Limb (tissue), 2 donors: ENCODE measurements around the gene GDNF.

Source experiments
- DNase-seq, 2 donors: peaks; one replicate each; pipeline ENCODE4 v3.0.0-alpha.2; 2016; ENCODE audit errors: extremely low spot score in 2 of 2

The GDNF gene

DNA sequence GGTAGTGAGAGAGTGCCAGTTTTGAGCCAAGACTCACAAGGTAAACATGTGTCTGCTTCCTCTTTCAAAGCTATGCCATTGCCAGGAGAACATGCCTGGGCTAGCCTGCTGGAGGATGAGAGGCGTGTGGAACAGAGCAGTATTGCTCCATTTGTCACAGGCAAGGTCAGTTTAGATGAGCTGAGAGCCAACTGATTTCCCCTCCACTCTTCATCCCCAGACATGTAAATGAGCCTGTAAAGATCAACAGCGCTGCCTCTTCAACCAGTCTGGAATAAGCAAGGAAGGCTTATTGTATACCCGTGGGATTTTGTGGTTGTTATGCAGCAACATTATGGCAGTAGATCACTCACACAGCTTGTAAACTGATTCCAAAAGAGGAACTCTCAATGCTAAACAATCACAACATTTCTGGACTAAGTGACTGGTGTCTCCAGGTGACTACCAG, 8.2 kb upstream of the GDNF start:
- no peak for DNase-seq

- DNase-seq, result no peak
Observed at GRCh38 chr5:37846786-37847310, 7.0 kb upstream of the GDNF start.

- no peak for DNase-seq
Observed at GRCh38 chr5:37844009-37844408, 4.2 kb upstream of the GDNF start.

DNA sequence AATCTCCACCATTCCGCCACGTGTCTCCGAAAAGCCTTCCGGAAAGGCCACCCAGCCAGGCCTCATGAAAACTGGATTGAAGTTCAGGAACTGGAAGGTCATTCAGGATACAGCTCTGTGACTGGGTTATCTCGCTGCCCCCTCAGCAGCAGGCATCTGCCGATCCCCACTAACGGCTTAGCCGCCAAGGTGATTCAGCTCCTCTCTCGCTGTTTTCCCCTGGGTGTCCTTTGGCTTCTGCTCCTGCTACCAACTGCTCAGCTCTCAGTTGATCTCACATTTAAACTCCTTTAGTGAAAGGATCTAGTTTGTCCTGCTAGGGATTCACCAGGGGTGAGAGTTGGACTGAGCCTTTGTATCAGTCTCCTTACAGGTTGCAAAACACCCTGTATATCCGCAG, 2.2 kb upstream of the GDNF start:
- DNase-seq, result no peak

DNA sequence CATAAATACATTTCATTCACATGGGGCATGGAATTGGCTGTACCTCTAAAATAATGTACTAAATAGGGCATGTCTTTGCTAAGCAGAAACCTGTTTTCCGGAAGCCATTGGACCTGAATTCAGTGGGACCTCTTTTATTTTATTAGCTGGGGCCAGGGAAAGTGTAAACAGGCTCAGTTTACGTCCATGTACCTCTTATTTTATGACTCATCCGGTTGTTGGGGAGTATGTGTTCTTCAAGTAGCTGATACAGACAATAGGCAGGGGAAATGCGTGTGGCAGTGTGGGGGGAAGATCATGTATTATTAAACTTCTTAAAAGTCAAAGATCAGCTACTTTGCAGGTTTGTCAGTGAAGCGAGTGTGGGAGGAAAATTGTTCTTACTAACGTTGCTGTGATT, 1.4 kb upstream of the GDNF start:
- DNase-seq, result no peak

DNA sequence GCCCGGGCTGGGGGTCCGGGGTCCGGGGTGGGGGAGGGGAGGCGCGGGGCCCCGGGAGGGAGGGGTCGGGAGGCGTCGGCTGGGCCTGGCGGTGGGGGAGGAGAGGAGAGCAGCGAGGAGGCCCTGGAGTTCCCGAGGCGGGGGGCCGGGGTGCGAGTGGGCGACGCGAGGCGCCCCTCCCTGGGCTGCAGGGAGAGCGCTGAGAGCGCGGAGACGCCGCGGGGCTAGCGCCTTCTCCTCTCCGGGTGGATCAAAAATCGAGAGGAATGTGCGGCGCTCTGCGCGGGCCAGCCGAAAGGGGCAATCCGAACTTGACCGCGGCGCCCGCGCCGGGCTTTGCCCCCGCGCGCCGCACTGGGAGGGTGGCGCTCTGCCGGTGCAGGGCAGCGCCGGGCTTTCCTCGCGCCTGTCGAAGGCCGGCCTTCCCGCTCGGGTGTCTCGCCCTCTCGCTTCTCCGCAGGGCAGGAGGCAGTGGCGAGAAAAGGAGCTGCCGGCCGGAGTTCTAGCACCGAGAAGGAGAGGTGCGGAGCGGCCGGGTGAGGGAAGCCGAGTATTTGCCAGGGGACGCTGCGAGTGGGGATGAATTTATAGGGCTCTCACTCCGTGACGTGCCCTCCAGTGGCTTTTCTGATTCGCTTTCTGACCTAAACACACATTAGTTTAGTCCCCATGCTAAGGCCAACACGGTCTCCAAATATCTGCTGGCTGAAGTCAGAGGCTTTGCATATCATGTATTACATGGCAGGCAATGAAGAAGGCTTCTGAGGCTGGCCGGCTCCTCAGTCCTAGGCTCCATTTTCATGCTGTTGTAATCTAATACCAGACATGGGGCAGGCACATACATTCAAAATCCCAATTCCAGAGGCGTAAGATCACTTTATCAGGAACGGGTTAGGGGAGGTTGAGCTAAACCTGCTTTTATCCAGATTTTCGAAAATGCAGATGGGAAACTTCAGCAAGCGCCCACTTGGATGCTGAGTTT, 503 bp upstream of the GDNF start:
- DNase-seq, result peak; percentile 10 to 78

GRCh38 chr5:37838933-37839341, 904 bp downstream of the GDNF start:
- peak in 1 of 2 donors; percentile 40 for DNase-seq

- DNase-seq, result peak in 1 of 2 donors; percentile 52
Observed at GRCh38 chr5:37838152-37838932, 1.5 kb downstream of the GDNF start.

- DNase-seq, result peak; percentile 77 to 89
Observed at GRCh38 chr5:37837414-37838032, 2.3 kb downstream of the GDNF start.

GRCh38 chr5:37836592-37837413, 3.0 kb downstream of the GDNF start:
- peak in 1 of 2 donors; percentile 65 for DNase-seq

DNA sequence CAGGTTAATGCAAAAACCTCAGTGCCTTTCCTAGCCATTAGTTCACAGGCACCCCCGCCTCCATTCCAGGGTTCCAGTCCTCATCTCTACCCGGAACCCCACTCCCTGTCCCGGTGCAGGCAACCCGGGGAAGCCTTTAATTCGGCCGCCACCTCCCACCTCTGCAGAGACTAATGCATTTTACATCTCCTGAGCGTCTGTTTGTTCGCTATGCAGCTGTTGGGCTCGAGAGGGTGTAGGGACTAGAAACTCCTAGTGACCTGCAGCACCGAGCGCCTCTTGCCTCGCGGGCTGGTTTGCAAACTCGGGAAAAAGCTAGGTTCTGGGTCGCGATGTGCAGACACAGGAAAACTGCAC, 3.6 kb downstream of the GDNF start:
- DNase-seq, result no peak

DNA sequence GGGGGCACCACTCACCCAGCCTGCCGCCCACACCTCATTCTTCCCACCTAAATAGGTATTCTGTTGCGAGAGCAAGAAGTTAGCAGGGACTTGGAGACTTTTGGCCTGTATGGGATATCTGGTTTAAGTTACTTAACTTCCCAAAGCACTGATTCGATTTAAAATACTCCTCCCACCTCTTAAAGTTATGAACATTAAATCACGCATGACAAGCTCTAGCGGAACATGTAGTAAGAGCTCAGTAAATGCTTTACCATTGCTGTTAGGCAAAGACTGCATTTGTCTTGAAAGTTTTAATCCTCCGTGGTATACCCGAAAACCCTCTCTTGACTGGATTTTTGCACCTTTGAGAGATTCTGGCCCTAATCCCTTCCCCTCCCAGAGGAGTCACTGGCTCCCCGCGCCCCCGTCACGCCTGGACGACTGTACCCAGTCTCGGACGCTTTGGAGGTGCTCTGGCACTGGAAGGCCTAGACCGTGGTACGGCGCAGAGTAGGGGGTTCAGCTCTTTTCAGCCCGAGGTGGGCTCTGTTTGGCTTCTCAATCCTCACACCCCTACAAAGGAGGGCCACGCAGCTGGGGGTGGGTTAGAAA, 4.4 kb downstream of the GDNF start:
- peak in 1 of 2 donors; percentile 23 for DNase-seq

GRCh38 chr5:37834542-37835379, 5.1 kb downstream of the GDNF start:
- DNase-seq, result peak in 1 of 2 donors; percentile 62

DNA sequence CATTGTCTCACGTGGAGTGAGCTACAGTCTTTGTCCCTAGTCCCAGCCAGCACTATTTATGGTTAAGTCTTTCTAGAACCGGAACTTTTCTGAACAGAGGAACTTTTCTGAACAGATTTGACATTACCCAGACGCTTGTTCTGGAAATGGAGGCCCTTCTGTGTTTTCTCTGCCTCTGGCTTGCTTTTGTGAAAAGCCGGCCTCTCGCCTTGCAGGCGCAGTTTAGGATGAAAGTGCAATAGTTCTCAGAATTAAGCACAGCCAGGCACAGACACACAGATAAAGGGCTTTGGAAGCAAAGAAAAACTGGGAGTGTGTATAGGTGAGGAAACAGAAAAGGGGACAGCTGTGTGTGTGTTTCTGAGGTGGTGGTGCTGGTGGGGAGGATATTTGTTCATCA, 5.9 kb downstream of the GDNF start:
- no peak for DNase-seq

GRCh38 chr5:37831821-37832534, 7.9 kb downstream of the GDNF start:
- DNase-seq, result no peak

- no peak for DNase-seq
Observed at GRCh38 chr5:37830348-37830747, 9.5 kb downstream of the GDNF start.

DNA sequence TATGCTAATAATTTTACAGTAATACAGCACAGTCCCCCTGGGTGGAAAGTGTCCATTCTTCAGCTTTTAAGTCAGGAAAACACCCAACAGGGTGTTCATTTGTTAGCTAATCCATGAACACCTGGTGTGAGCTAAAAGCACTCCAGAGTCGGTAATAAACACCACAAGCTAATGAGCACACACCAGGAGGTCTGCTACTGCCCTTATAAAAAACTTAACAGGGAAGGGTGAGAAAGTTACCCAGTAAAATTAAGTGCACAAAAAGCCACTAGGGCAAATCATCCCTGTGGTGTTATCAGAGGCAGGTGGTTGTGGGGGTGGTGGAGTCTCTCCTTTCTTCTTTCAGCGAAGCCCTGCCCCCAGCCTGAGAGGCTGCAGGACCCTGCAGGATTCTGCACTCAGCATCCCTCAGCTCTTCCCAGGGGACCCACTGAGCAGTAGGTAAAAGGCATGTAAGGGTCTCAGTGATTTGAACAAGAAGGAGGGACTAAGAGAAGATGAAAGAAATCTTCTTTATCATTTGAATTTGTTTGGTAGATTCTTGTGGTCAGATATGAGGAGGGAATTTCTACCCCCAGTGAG, 14.4 kb downstream of the GDNF start:
- DNase-seq, result no peak

DNA sequence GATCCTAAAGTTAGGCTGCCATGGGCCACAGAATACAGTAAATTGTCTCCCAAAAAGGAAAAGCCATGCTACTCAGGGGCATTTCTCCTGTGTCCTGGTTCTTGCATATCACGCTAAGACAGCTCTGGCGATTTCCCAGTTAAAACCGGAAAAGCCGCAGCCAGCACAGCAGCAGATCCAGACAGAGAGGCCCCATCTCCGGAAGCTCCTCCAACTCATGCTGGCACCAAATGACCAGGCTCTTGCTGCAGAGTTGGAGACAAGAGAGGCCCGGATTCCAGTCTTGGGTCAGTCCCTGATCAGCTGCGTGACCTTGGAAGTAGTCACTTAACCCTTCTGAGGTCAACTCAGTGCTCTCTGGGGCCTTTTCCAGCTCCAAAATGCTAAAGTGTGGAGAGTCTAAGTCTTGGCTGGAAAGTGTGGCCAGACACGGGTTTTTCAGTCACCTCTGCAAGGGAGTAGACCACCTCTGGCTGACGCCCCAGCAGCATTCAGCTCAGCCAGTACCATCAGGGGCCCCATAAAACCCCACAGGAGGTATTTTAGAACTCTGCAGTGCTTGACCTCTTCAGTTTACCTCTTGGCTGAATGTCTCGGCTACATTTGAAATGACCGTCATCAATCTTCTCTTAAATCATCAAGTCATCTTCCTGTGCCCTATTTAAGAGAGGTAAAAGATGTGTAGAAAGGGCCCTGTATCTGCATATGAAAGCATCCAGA, 16.2 kb downstream of the GDNF start:
- DNase-seq, result no peak
